Thymus (tissue), 11 donors: ENCODE results near the gene DEDD2. TPM values are rescaled to one million over a fixed set of nuclear protein-coding genes. Genes with fewer than 3 reads are reported as not detected.
A peak's percentile ranks its signal among the peaks of the same experiment; 100 is the strongest.

Source experiments
- DNase-seq, 9 donors: peaks; one replicate each; pipeline ENCODE4 v3.0.0-alpha.2; 2013; ENCODE audit warnings: low spot score in 9 of 9, low read depth in 6 of 9, missing footprints in 1 of 9
- H3K27ac ChIP-seq, 2 donors: one replicate each; pipeline ENCODE4 v1.5.1; 2013; ENCODE audit warnings: control low read depth in 1 of 2, low read depth in 1 of 2, low read length in 1 of 2, mild to moderate bottlenecking in 1 of 2, moderate library complexity in 1 of 2
- H3K27me3 ChIP-seq, 2 donors: one replicate each; pipeline ENCODE4 v1.5.1; 2013; ENCODE audit warnings: low read length in 1 of 2; ENCODE audit not compliant: control insufficient read depth in 2 of 2, insufficient read depth in 1 of 2
- H3K36me3 ChIP-seq, 2 donors: one replicate each; pipeline ENCODE4 v1.5.1; 2013; ENCODE audit warnings: low read length in 1 of 2, mild to moderate bottlenecking in 1 of 2, moderate library complexity in 1 of 2; ENCODE audit not compliant: control insufficient read depth in 2 of 2, insufficient read depth in 2 of 2
- H3K4me1 ChIP-seq, 2 donors: one replicate each; pipeline ENCODE4 v1.5.1; 2013; ENCODE audit warnings: low read length in 2 of 2; ENCODE audit not compliant: control insufficient read depth in 2 of 2, insufficient read depth in 2 of 2
- H3K4me3 ChIP-seq, 2 donors: one replicate each; pipeline ENCODE4 v1.5.1; 2013; ENCODE audit warnings: low read length in 2 of 2, control low read depth in 1 of 2, mild to moderate bottlenecking in 1 of 2
- H3K9me3 ChIP-seq, 2 donors: one replicate each; pipeline ENCODE4 v1.5.1; 2013; ENCODE audit warnings: low read length in 1 of 2, mild to moderate bottlenecking in 1 of 2; ENCODE audit not compliant: control insufficient read depth in 2 of 2, insufficient read depth in 1 of 2
- WGBS: extraction: QIAGEN DNeasy Blood & Tissue Kit; methylation state at CpG from one replicate; pipeline ENCODE4 v1.1.7; 2013; 5-methylcytosine and 5-hydroxymethylcytosine counted together
- polyA plus RNA-seq: library from polyadenylated mRNA; stranded (reverse); fragments of 200-250 nt; gene quantifications from one replicate; pipeline ENCODE4 v1.2.3, GENCODE V29; 2013
- total RNA-seq: library from RNA; stranded (reverse); fragments of 120-200 nt; gene quantifications from one replicate; pipeline ENCODE4 v1.2.4, GENCODE V29; 2013
- donor health status: healthy.

The DEDD2 gene
- total and polyA plus RNA-seq, 2 donors, result 30.1 to 36.9 TPM

- H3K36me3 ChIP-seq, result peaks cover 25% of the 10 kb centered on the region in 2 donors
- no peak overlapping the region for H3K4me3 ChIP-seq
- peaks cover 3 to 4% of the 10 kb centered on the region in 2 donors for H3K9me3 ChIP-seq
- H3K27me3 ChIP-seq, result no peaks in the 10 kb centered on the region
- 97% methylated on average over 47 of the region's 47 CpGs for whole genome bisulfite sequencing
- no peak for DNase-seq
- peaks cover 43 to 57% of the 10 kb centered on the region in 2 donors for H3K4me1 ChIP-seq
- H3K27ac ChIP-seq, result peak overlapping the region in 1 of 2 donors; percentile 82
Observed at GRCh38 chr19:42196011-42197001, 21.2 kb downstream of the DEDD2 start.

- DNase-seq, result no peak
- Histone ChIP-seq H3K27ac (no peak overlapping the region), H3K9me3 (peaks cover 3 to 4% of the 10 kb centered on the region in 2 donors), H3K4me1 (peaks cover 20 to 35% of the 10 kb centered on the region in 2 donors), H3K27me3 (no peaks in the 10 kb centered on the region), H3K4me3 (no peak overlapping the region), H3K36me3 (peaks cover 16% of the 10 kb centered on the region in 2 donors)
- WGBS, result 95% methylated on average over 3 of the region's 3 CpGs
Observed at GRCh38 chr19:42193706-42194105, 23.8 kb downstream of the DEDD2 start.

- H3K36me3 ChIP-seq, result peaks cover 12% of the 10 kb centered on the region in 2 donors
- 98% methylated on average over 1 of the region's 1 CpG for WGBS
- peaks cover 16 to 31% of the 10 kb centered on the region in 2 donors for H3K4me1 ChIP-seq
- no peak overlapping the region for H3K4me3 ChIP-seq
- H3K27me3 ChIP-seq, result no peaks in the 10 kb centered on the region
- peaks cover 3 to 4% of the 10 kb centered on the region in 2 donors for H3K9me3 ChIP-seq
- DNase-seq, result no peak
- H3K27ac ChIP-seq, result no peak overlapping the region
Observed at GRCh38 chr19:42193294-42193693, 24.2 kb downstream of the DEDD2 start.

GRCh38 chr19:42191855-42192254 is 25.6 kb downstream of the DEDD2 start:
- Histone ChIP-seq H3K36me3 (peaks cover 4 to 5% of the 10 kb centered on the region in 2 donors), H3K4me1 (peaks cover 4 to 16% of the 10 kb centered on the region in 2 donors), H3K27ac (no peak overlapping the region), H3K27me3 (no peaks in the 10 kb centered on the region), H3K4me3 (no peak overlapping the region), H3K9me3 (peaks cover 3 to 4% of the 10 kb centered on the region in 2 donors)
- WGBS, result 85% methylated on average over 3 of the region's 3 CpGs
- DNase-seq, result no peak

- WGBS, result 84% methylated on average over 1 of the region's 1 CpG
- Histone ChIP-seq H3K27me3 (no peaks in the 10 kb centered on the region), H3K27ac (no peak overlapping the region), H3K36me3 (peaks cover 3 to 4% of the 10 kb centered on the region in 2 donors), H3K4me3 (no peak overlapping the region), H3K4me1 (peaks cover 0 to 12% of the 10 kb centered on the region in 2 donors), H3K9me3 (peaks cover 3 to 4% of the 10 kb centered on the region in 2 donors)
- DNase-seq, result no peak
Observed at GRCh38 chr19:42191330-42191729, 26.1 kb downstream of the DEDD2 start.

- WGBS, result 95% methylated on average over 3 of the region's 3 CpGs
- Histone ChIP-seq H3K36me3 (no peaks in the 10 kb centered on the region), H3K27me3 (no peaks in the 10 kb centered on the region), H3K4me1 (peaks cover 18 to 26% of the 10 kb centered on the region in 2 donors), H3K4me3 (no peak overlapping the region), H3K27ac (no peak overlapping the region), H3K9me3 (peaks cover 3 to 4% of the 10 kb centered on the region in 2 donors)
- DNase-seq, result no peak
Observed at GRCh38 chr19:42189133-42189532, 28.3 kb downstream of the DEDD2 start.

GRCh38 chr19:42188665-42189064 is 28.8 kb downstream of the DEDD2 start:
- no peak overlapping the region for H3K4me3 ChIP-seq
- no peak overlapping the region for H3K27ac ChIP-seq
- no peak for DNase-seq
- WGBS, result 98% methylated on average over 1 of the region's 1 CpG
- no peaks in the 10 kb centered on the region for H3K36me3 ChIP-seq
- H3K27me3 ChIP-seq, result no peaks in the 10 kb centered on the region
- H3K9me3 ChIP-seq, result peaks cover 3 to 4% of the 10 kb centered on the region in 2 donors
- H3K4me1 ChIP-seq, result peaks cover 18 to 28% of the 10 kb centered on the region in 2 donors

- Histone ChIP-seq H3K4me3 (no peak overlapping the region), H3K36me3 (no peaks in the 10 kb centered on the region), H3K9me3 (no peaks in the 10 kb centered on the region), H3K4me1 (peaks cover 18 to 21% of the 10 kb centered on the region in 2 donors), H3K27ac (peak overlapping the region in 1 of 2 donors; percentile 55), H3K27me3 (peaks cover 0 to 24% of the 10 kb centered on the region in 2 donors)
- DNase-seq, result peak in 5 of 9 donors; percentile 47 to 80 (median 53)
Observed at GRCh38 chr19:42185277-42185676, 32.2 kb downstream of the DEDD2 start.

- 8% methylated on average over 1 of the region's 1 CpG for WGBS
- peak in 3 of 9 donors; percentile 49 to 74 (median 67) for DNase-seq
- peaks cover 4 to 33% of the 10 kb centered on the region in 2 donors for H3K27me3 ChIP-seq
- H3K9me3 ChIP-seq, result no peaks in the 10 kb centered on the region
- H3K4me3 ChIP-seq, result no peak overlapping the region
- peaks cover 18 to 28% of the 10 kb centered on the region in 2 donors for H3K4me1 ChIP-seq
- no peak overlapping the region for H3K27ac ChIP-seq
- no peaks in the 10 kb centered on the region for H3K36me3 ChIP-seq
Observed at GRCh38 chr19:42184401-42184861, 33.0 kb downstream of the DEDD2 start.
